ENCODE data around the gene GLI1.
A peak's percentile ranks its signal among the peaks of the same experiment; 100 is the strongest.

Gene GLI1

GRCh38 chr12:57452181-57452936, 7.2 kb upstream of the GLI1 start:
- H3K4me3 ChIP-seq (ENCODE audit: low read depth, low read length), result no peak overlapping the region
- TF ChIP-seq CTCF (conservative IDR thresholded peaks at IDR 0.05; ENCODE audit: low read depth, low read length), result no peak
- DNase-seq (ENCODE audit: low read depth), result peak; percentile 93

GRCh38 chr12:57452937-57453509, 6.6 kb upstream of the GLI1 start:
- DNase-seq (ENCODE audit: low read depth), result peak; percentile 88
- no peak overlapping the region for H3K4me3 ChIP-seq (ENCODE audit: low read depth, low read length)
- peak; percentile 98 for TF ChIP-seq CTCF (conservative IDR thresholded peaks at IDR 0.05; ENCODE audit: low read depth, low read length)

GRCh38 chr12:57454213-57454565, 5.4 kb upstream of the GLI1 start:
- no peak for TF ChIP-seq CTCF (conservative IDR thresholded peaks at IDR 0.05; ENCODE audit: low read depth, low read length)
- H3K4me3 ChIP-seq (ENCODE audit: low read depth, low read length), result no peak overlapping the region
- DNase-seq (ENCODE audit: low read depth), result no peak

- peak within 1 kb of the TSS; percentile 27 for H3K4me3 ChIP-seq (ENCODE audit: low read depth, low read length)
- peak; percentile 97 for DNase-seq (ENCODE audit: low read depth)
- no peak for TF ChIP-seq CTCF (conservative IDR thresholded peaks at IDR 0.05; ENCODE audit: low read depth, low read length)
Measured at GRCh38 chr12:57454566-57455373, 4.8 kb upstream of the GLI1 start, which contains the start of gene INHBE. Gene INHBE, plus strand, starts transcription at chr12:57455307. Its CDS starts 230 bp downstream, at chr12:57455537.

- peak overlapping the region; percentile 27 for H3K4me3 ChIP-seq (ENCODE audit: low read depth, low read length)
- DNase-seq (ENCODE audit: low read depth), result no peak
Measured at GRCh38 chr12:57455374-57456144, 4.0 kb upstream of the GLI1 start.

More at GRCh38 chr12:57455374-57456144, 4.0 kb upstream of the GLI1 start:
- TF ChIP-seq CTCF (conservative IDR thresholded peaks at IDR 0.05; ENCODE audit: low read depth, low read length), result no peak
